Measurements from ENCODE around the gene ARMC6. TPM values are rescaled to one million over a fixed set of nuclear protein-coding genes. Genes with fewer than 3 reads are reported as not detected.

Gene ARMC6
- total and polyA plus RNA-seq, 2 experiments from 2014 or later, result 26.4 to 30.8 TPM

DNA sequence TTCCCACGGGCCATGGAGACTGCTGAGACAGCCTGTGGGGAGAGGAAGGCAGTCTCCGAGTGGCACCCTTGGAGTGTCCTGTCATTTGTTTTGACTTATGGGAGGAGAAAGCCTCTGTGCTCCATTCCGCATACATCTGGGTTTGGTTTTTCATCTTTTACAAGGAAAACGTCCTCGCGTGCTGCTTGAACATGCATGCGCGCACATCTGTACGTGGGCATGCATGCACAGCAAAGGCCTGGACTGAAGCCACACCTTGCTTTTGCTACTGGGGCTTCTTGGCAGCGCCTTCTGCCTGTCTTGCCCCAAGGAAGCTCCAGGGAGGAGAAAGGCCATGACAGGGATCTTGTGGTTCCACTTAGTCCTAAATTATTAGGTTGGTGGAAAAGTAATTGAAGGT, 44.1 kb upstream of the ARMC6 start:
- Histone ChIP-seq H3K79me2 (no peaks in the 10 kb centered on the region), H2AFZ (no peak overlapping the region), H3K27me3 (no peaks in the 10 kb centered on the region), H3K36me3 (replicated peaks; ENCODE audit: insufficient read depth, low read depth) (no peaks in the 10 kb centered on the region), H3K9me2 (replicated peaks; ENCODE audit: insufficient read depth) (no peaks in the 10 kb centered on the region), H4K20me1 (ENCODE audit: insufficient read depth, poor library complexity, severe bottlenecking) (no peaks in the 10 kb centered on the region), H3K4me1 (ENCODE audit: insufficient read depth) (no peaks in the 10 kb centered on the region), H3K4me3 (no peak overlapping the region), H3K4me2 (no peak overlapping the region), H3K9me3 (ENCODE audit: low read depth) (no peaks in the 10 kb centered on the region), H3K27ac (peak overlapping the region; percentile 31)
- WGBS (ENCODE audit: low lambda C conversion rate, missing lambda C conversion rate), result 71% methylated on average over 10 of the region's 10 CpGs
- DNase-seq (ENCODE audit: low spot score), result no peak
- TF ChIP-seq EZH2 (IDR thresholded peaks at IDR 0.05; ENCODE audit: borderline replicate concordance) (no peak), EZH2phosphoT487 (IDR thresholded peaks at IDR 0.05; ENCODE audit: low read depth, severe bottlenecking, unreplicated experiment) (no peak)
- TF ChIP-seq, protein P1, sequence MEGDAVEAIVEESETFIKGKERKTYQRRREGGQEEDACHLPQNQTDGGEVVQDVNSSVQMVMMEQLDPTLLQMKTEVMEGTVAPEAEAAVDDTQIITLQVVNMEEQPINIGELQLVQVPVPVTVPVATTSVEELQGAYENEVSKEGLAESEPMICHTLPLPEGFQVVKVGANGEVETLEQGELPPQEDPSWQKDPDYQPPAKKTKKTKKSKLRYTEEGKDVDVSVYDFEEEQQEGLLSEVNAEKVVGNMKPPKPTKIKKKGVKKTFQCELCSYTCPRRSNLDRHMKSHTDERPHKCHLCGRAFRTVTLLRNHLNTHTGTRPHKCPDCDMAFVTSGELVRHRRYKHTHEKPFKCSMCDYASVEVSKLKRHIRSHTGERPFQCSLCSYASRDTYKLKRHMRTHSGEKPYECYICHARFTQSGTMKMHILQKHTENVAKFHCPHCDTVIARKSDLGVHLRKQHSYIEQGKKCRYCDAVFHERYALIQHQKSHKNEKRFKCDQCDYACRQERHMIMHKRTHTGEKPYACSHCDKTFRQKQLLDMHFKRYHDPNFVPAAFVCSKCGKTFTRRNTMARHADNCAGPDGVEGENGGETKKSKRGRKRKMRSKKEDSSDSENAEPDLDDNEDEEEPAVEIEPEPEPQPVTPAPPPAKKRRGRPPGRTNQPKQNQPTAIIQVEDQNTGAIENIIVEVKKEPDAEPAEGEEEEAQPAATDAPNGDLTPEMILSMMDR (IDR thresholded peaks at IDR 0.05; ENCODE audit: poor library complexity), result no peak

DNA sequence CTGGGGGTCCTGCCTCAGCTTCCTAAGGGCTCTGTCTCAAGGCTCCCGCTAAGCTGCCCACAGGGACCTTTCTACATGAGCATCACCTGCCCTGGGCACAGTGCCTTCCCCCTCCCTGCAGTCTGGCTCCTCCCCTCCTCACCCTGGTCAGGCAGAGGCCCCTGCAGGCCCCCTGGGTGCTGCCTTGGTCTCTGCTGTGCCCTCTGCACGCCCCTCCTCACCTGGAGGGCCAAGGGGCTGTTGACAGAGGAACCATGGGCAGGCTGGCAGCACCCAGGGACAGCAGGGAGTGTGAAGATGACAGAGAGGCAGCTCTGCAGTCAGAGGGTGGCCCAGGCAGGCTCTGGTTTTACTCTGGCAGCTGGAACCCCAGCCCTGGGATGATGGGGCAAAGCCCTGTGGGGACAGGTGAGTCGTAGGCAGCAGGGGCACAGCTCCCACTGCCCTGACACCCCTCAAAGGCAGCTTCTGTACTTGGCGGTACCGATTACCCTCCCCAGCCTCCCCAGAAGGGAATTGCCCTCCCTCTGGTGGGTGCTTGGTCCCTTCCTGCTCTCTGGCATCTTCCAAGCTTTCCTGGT, 43.2 kb upstream of the ARMC6 start:
- no peaks in the 10 kb centered on the region for H3K79me2 ChIP-seq
- H4K20me1 ChIP-seq (ENCODE audit: insufficient read depth, poor library complexity, severe bottlenecking), result no peaks in the 10 kb centered on the region
- no peak for TF ChIP-seq EZH2 (IDR thresholded peaks at IDR 0.05; ENCODE audit: borderline replicate concordance)
- TF ChIP-seq, protein P1 (IDR thresholded peaks at IDR 0.05; ENCODE audit: poor library complexity), result no peak
- TF ChIP-seq EZH2phosphoT487 (IDR thresholded peaks at IDR 0.05; ENCODE audit: low read depth, severe bottlenecking, unreplicated experiment), result no peak
- WGBS (ENCODE audit: low lambda C conversion rate, missing lambda C conversion rate), result 86% methylated on average over 5 of the region's 5 CpGs
- no peak overlapping the region for H2AFZ ChIP-seq
- H3K36me3 ChIP-seq (replicated peaks; ENCODE audit: insufficient read depth, low read depth), result no peaks in the 10 kb centered on the region
- H3K4me3 ChIP-seq, result no peak overlapping the region
- no peak overlapping the region for H3K27ac ChIP-seq
- no peaks in the 10 kb centered on the region for H3K27me3 ChIP-seq
- H3K9me3 ChIP-seq (ENCODE audit: low read depth), result no peaks in the 10 kb centered on the region
- no peak for DNase-seq (ENCODE audit: low spot score)
- no peak overlapping the region for H3K4me2 ChIP-seq
- no peaks in the 10 kb centered on the region for H3K4me1 ChIP-seq (ENCODE audit: insufficient read depth)
- H3K9me2 ChIP-seq (replicated peaks; ENCODE audit: insufficient read depth), result no peaks in the 10 kb centered on the region

DNA sequence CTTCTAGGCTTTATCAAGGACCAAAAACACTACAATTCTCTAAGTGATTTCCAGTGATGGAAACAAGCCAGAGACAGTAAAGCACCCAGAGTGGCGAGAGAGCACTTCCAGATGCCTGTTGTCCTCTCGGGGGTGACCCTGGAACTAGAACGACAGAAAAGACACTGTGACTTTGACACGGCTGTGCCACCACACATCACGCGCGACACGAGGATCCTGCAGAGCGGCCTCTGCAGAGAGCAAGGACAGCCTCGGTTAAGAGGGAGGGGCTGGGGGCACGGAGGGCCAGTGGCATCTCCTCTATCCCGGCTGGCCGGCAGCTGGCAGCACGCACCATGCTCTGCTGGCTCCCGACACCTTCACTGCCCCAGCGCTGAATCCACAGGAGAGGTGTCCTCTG, 42.4 kb upstream of the ARMC6 start:
- no peaks in the 10 kb centered on the region for H4K20me1 ChIP-seq (ENCODE audit: insufficient read depth, poor library complexity, severe bottlenecking)
- H3K4me1 ChIP-seq (ENCODE audit: insufficient read depth), result no peaks in the 10 kb centered on the region
- H3K79me2 ChIP-seq, result no peaks in the 10 kb centered on the region
- DNase-seq (ENCODE audit: low spot score), result no peak
- H3K4me2 ChIP-seq, result no peak overlapping the region
- 86% methylated on average over 16 of the region's 16 CpGs for WGBS (ENCODE audit: low lambda C conversion rate, missing lambda C conversion rate)
- no peaks in the 10 kb centered on the region for H3K27me3 ChIP-seq
- H3K36me3 ChIP-seq (replicated peaks; ENCODE audit: insufficient read depth, low read depth), result no peaks in the 10 kb centered on the region
- no peaks in the 10 kb centered on the region for H3K9me3 ChIP-seq (ENCODE audit: low read depth)
- no peak for TF ChIP-seq EZH2phosphoT487 (IDR thresholded peaks at IDR 0.05; ENCODE audit: low read depth, severe bottlenecking, unreplicated experiment)
- TF ChIP-seq EZH2 (IDR thresholded peaks at IDR 0.05; ENCODE audit: borderline replicate concordance), result no peak
- TF ChIP-seq, protein P1 (IDR thresholded peaks at IDR 0.05; ENCODE audit: poor library complexity), result no peak
- no peak overlapping the region for H2AFZ ChIP-seq
- no peak overlapping the region for H3K27ac ChIP-seq
- H3K9me2 ChIP-seq (replicated peaks; ENCODE audit: insufficient read depth), result no peaks in the 10 kb centered on the region
- no peak overlapping the region for H3K4me3 ChIP-seq
